GM23248 (cell line): ENCODE measurements around the gene SLC45A2.

Experiments
- EZH2 ChIP-seq: fragments of 200-600 bp; sonication (generic); IDR thresholded peaks from 2 replicates; pipeline ENCODE4 v1.6.1; 2018; ENCODE audit warnings: antibody characterized with exemption, mild to moderate bottlenecking; ENCODE audit not compliant: insufficient read depth, poor library complexity, severe bottlenecking
- EZH2phosphoT487 ChIP-seq: fragments of 200-600 bp; sonication (generic); IDR thresholded peaks from 2 replicates; pipeline ENCODE4 v1.6.1; 2018; ENCODE audit warnings: antibody characterized with exemption, moderate library complexity, mild to moderate bottlenecking, low read depth; ENCODE audit not compliant: insufficient read depth

DNA sequence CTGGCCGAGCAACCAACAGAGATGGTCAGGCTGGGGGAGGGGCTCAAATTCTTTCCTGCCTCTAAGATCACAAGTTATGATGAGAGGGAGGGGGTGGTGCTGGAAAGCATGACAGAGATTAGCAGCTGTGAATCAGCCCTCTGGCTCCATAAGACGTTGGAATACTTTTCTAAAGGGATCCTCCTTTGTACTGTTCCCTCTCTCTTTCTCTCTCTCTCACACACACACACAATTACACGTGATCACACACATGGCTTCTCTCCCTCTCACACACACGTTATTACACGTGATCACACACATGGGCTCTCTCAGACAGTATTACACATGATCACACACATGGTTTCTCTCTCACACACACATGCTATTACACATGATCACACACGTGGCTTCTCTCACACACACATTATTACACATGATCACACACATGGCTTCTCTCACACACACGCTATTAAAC, at the start of gene SLC45A2:
- no peak for TF ChIP-seq EZH2
- no peak for TF ChIP-seq EZH2phosphoT487
